Esophagus squamous epithelium (tissue), 4 donors: Measurements from ENCODE around the gene EPHA8.

Experiments
- CTCF ChIP-seq, 6 experiments: fragments of 450-650 bp in 4 of 6; fragments of 200-600 bp in 2 of 6; sonication (generic) in 2 of 6; IDR thresholded peaks; one replicate each; pipeline ENCODE4 v1.5.1; 2016 to 2019; ENCODE audit warnings: antibody characterized with exemption in 6 of 6, mild to moderate bottlenecking in 4 of 6, moderate library complexity in 4 of 6
- POLR2A ChIP-seq, 4 donors: fragments of 450-650 bp; IDR thresholded peaks; one replicate each; pipeline ENCODE4 v1.6.1; 2017; ENCODE audit warnings: antibody characterized with exemption in 4 of 4, mild to moderate bottlenecking in 4 of 4, moderate library complexity in 3 of 4

GRCh38 chr1:22555371-22555656 lies 8.0 kb upstream of the EPHA8 start:
- TF ChIP-seq CTCF (IDR thresholded peaks at IDR 0.05) (no peak), POLR2A (IDR thresholded peaks at IDR 0.05) (no peak)
